Gastroesophageal sphincter (tissue), 3 donors: Measurements from ENCODE around the gene IREB2.

Experiments
- CTCF ChIP-seq, 4 experiments: fragments of 200-600 bp in 2 of 4; fragments of 450-650 bp in 2 of 4; sonication (generic) in 1 of 4; IDR thresholded peaks; one replicate each; pipeline ENCODE4 v1.5.1; 2017 to 2019; ENCODE audit warnings: antibody characterized with exemption in 4 of 4, mild to moderate bottlenecking in 2 of 4, moderate library complexity in 2 of 4
- POLR2A ChIP-seq, 2 donors: fragments of 450-650 bp; IDR thresholded peaks; one replicate each; pipeline ENCODE4 v1.6.1; 2017; ENCODE audit warnings: antibody characterized with exemption in 2 of 2, mild to moderate bottlenecking in 2 of 2, moderate library complexity in 1 of 2

DNA sequence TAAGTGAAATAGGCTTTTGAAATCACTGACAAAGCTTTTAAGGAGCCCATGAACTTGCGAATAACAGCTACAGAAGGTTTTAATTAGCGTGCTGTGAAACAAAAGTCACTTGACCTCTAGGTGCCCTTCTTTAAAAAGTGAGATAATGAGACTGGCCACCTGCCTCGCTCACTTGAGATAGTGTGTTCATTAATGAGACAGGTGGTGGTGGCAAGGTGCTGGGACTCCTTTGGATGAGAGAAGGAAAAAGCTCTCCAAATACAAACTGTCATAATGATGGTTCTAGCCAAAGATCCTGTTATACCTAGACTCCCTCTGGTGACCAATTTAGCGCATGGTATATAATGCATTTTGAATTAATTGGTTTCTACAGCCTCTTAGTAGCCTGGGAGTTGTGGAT, 22.7 kb upstream of the IREB2 start:
- no peak for TF ChIP-seq CTCF (IDR thresholded peaks at IDR 0.05)
- no peak for TF ChIP-seq POLR2A (IDR thresholded peaks at IDR 0.05)
